GM23248 (cell line): ENCODE results near the gene CIAO1. TPM values are rescaled to one million over a fixed set of nuclear protein-coding genes. Genes with fewer than 3 reads are reported as not detected.

Experiments used
- DNase-seq: peaks from one replicate; pipeline ENCODE4 v3.0.0-alpha.2; 2015
- H2AFZ ChIP-seq: fragments of 200-600 bp; sonication (generic); 2 replicates; pipeline ENCODE4 v1.6.1; 2016; ENCODE audit warnings: antibody characterized with exemption
- H3F3A ChIP-seq: fragments of 200-600 bp; sonication (generic); 2 replicates; pipeline ENCODE4 v1.6.1; 2016; ENCODE audit warnings: mild to moderate bottlenecking, antibody characterized with exemption, mixed run types; ENCODE audit not compliant: insufficient read depth
- H3K27ac ChIP-seq: fragments of 200-600 bp; sonication (generic); 2 replicates; pipeline ENCODE4 v1.5.1; 2016; ENCODE audit warnings: mild to moderate bottlenecking
- H3K27me3 ChIP-seq: fragments of 200-600 bp; sonication (generic); replicated peaks from 2 replicates; pipeline ENCODE4 v1.6.1; 2016; ENCODE audit warnings: mild to moderate bottlenecking; ENCODE audit not compliant: insufficient read depth
- H3K36me3 ChIP-seq: fragments of 200-600 bp; sonication (generic); 2 replicates; pipeline ENCODE4 v1.6.1; 2016; ENCODE audit warnings: low read depth, mild to moderate bottlenecking
- H3K4me1 ChIP-seq: fragments of 200-600 bp; sonication (generic); 2 replicates; pipeline ENCODE4 v1.6.1; 2016; ENCODE audit warnings: mild to moderate bottlenecking; ENCODE audit not compliant: insufficient read depth
- H3K4me2 ChIP-seq: fragments of 200-600 bp; sonication (generic); one replicate; pipeline ENCODE4 v1.6.1; 2016; ENCODE audit warnings: mild to moderate bottlenecking; ENCODE audit not compliant: unreplicated experiment
- H3K4me3 ChIP-seq: fragments of 200-600 bp; sonication (generic); 2 replicates; pipeline ENCODE4 v1.5.1; 2016; ENCODE audit warnings: mild to moderate bottlenecking
- H3K79me2 ChIP-seq: fragments of 200-600 bp; sonication (generic); 2 replicates; pipeline ENCODE4 v1.6.1; 2016; ENCODE audit warnings: mild to moderate bottlenecking; ENCODE audit not compliant: insufficient read depth
- H3K9ac ChIP-seq: fragments of 200-600 bp; sonication (generic); 2 replicates; pipeline ENCODE4 v1.6.1; 2016; ENCODE audit warnings: mild to moderate bottlenecking
- H3K9me2 ChIP-seq: fragments of 200-600 bp; sonication (generic); 2 replicates; pipeline ENCODE4 v1.6.1; 2016; ENCODE audit warnings: mixed run types, mild to moderate bottlenecking, moderate library complexity; ENCODE audit not compliant: insufficient read depth
- H3K9me3 ChIP-seq: fragments of 200-600 bp; sonication (generic); one replicate; pipeline ENCODE4 v1.6.1; 2017; ENCODE audit warnings: low read depth
- H4K20me1 ChIP-seq: fragments of 200-600 bp; sonication (generic); 2 replicates; pipeline ENCODE4 v1.6.0; 2016; ENCODE audit not compliant: insufficient read depth
- EZH2 ChIP-seq: fragments of 200-600 bp; sonication (generic); IDR thresholded peaks from 2 replicates; pipeline ENCODE4 v1.6.1; 2018; ENCODE audit warnings: antibody characterized with exemption, mild to moderate bottlenecking; ENCODE audit not compliant: insufficient read depth, poor library complexity, severe bottlenecking
- EZH2phosphoT487 ChIP-seq: fragments of 200-600 bp; sonication (generic); IDR thresholded peaks from 2 replicates; pipeline ENCODE4 v1.6.1; 2018; ENCODE audit warnings: antibody characterized with exemption, moderate library complexity, mild to moderate bottlenecking, low read depth; ENCODE audit not compliant: insufficient read depth
- WGBS, 2 experiments: methylation state at CpG; one replicate each; pipeline ENCODE4 v1.1.6; 2015 to 2017; ENCODE audit warnings: low lambda C conversion rate in 2 of 2, low coverage in 1 of 2; ENCODE audit errors: missing lambda C conversion rate in 2 of 2; 5-methylcytosine and 5-hydroxymethylcytosine counted together
- in situ Hi-C: fragments of 300-500 bp; cut with MboI; formaldehyde crosslinking; loops from 2 replicates; pipeline ENCODE4 v1.15.0; 2020
- polyA plus RNA-seq: library from polyadenylated mRNA; unstranded; fragments of >200 nt; fragmentation: Nextera tagmentation; extraction: Ambion mirVana; gene quantifications from 2 replicates; pipeline ENCODE4 v1.2.1, GENCODE V29; 2016
- total RNA-seq: library from RNA; depleted of rRNA; stranded (reverse); fragments of >200 nt; shearing (Covaris generic); gene quantifications from 2 replicates; pipeline ENCODE4 v1.2.3, GENCODE V29; 2014

CIAO1 gene
- total and polyA plus RNA-seq, 2 experiments from 2014 or later = 69.3 to 126 TPM

DNA sequence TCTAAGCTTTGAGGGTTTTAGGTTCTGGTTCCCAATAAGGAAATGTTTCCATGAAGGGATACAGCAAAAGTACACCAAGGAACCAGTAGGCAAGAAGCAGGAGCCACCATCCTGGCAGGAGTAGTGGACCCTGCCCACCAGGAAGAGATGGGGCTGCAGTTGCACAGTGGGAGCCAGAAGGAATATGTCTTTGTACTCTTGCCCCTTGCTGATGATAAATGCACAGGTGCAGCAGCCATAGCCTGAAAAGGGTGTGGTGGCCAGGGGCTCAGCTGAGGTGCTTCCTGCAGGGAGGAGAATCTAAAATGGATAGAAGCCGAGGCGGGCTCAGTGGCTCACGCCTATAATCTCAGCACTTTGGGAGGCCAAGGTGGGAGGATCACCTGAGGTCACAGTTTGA lies 27.8 kb upstream of the CIAO1 start:
- Histone ChIP-seq H3K36me3 (no peaks in the 10 kb centered on the region), H3K4me1 (peaks cover 16% of the 10 kb centered on the region), H3K27me3 (no peaks in the 10 kb centered on the region), H4K20me1 (no peaks in the 10 kb centered on the region), H3F3A (peaks cover 19% of the 10 kb centered on the region), H3K4me3 (no peak overlapping the region), H3K4me2 (no peak overlapping the region), H2AFZ (no peak overlapping the region), H3K79me2 (no peaks in the 10 kb centered on the region), H3K9ac (no peak overlapping the region), H3K27ac (no peak overlapping the region), H3K9me2 (no peaks in the 10 kb centered on the region), H3K9me3 (no peaks in the 10 kb centered on the region)
- no peak for DNase-seq
- TF ChIP-seq EZH2 (no peak), EZH2phosphoT487 (no peak)
- in situ Hi-C loops = no loop called here
- 92 to 98% methylated on average over 3 of the region's 3 CpGs for WGBS, 2 experiments

DNA sequence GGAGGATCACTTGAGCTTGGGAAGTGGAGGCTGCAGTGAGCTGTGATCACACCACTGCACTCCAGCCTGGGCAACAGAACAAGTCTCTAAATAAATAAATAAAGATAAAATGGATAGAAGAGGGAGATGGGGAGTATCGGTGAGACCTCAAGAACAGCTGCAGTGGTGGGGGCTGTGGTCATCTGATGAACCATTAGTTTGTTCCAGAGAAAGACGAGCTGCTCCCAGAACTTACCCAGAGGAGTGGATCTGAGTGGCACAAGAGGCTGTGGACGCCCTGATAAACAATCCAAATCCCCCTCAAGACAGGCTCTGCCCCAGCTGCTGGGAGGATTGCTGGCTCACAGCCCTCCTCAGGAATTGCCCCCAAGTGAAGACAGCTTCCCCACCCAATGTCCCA lies 26.9 kb upstream of the CIAO1 start:
- 85 to 86% methylated on average over 3 of the region's 3 CpGs for WGBS, 2 experiments
- no peak overlapping the region for H3K4me2 ChIP-seq
- H2AFZ ChIP-seq = no peak overlapping the region
- H3K9ac ChIP-seq = no peak overlapping the region
- no peak for DNase-seq
- H3F3A ChIP-seq = peaks cover 19% of the 10 kb centered on the region
- H3K79me2 ChIP-seq = no peaks in the 10 kb centered on the region
- no peak overlapping the region for H3K27ac ChIP-seq
- H3K9me3 ChIP-seq = no peaks in the 10 kb centered on the region
- H3K4me1 ChIP-seq = peaks cover 16% of the 10 kb centered on the region
- in situ Hi-C loops = no loop called here
- H3K36me3 ChIP-seq = no peaks in the 10 kb centered on the region
- H3K9me2 ChIP-seq = no peaks in the 10 kb centered on the region
- no peaks in the 10 kb centered on the region for H4K20me1 ChIP-seq
- H3K27me3 ChIP-seq = no peaks in the 10 kb centered on the region
- no peak overlapping the region for H3K4me3 ChIP-seq
- TF ChIP-seq EZH2phosphoT487 = no peak
- TF ChIP-seq EZH2 = no peak

- Histone ChIP-seq H3K4me2 (no peak overlapping the region), H4K20me1 (no peaks in the 10 kb centered on the region), H3K79me2 (no peaks in the 10 kb centered on the region), H3K9me3 (no peaks in the 10 kb centered on the region), H3K4me3 (no peak overlapping the region), H3K27ac (no peak overlapping the region), H3K27me3 (no peaks in the 10 kb centered on the region), H3K9me2 (no peaks in the 10 kb centered on the region), H3K4me1 (peaks cover 16% of the 10 kb centered on the region), H3F3A (peaks cover 19% of the 10 kb centered on the region), H3K9ac (no peak overlapping the region), H3K36me3 (no peaks in the 10 kb centered on the region), H2AFZ (no peak overlapping the region)
- DNase-seq = no peak
- TF ChIP-seq EZH2 = no peak
- no peak for TF ChIP-seq EZH2phosphoT487
- in situ Hi-C loops = no loop called here
- WGBS, 2 experiments = 92 to 95% methylated on average over 9 of the region's 9 CpGs
Observed at GRCh38 chr2:96239745-96240264, 26.2 kb upstream of the CIAO1 start.

GRCh38 chr2:96240341-96241038 lies 25.5 kb upstream of the CIAO1 start:
- Histone ChIP-seq H3K27ac (no peak overlapping the region), H3K9me2 (no peaks in the 10 kb centered on the region), H3K9me3 (no peaks in the 10 kb centered on the region), H3K4me3 (no peak overlapping the region), H3K4me1 (peaks cover 16% of the 10 kb centered on the region), H3F3A (peaks cover 20% of the 10 kb centered on the region), H3K27me3 (no peaks in the 10 kb centered on the region), H3K9ac (no peak overlapping the region), H3K4me2 (no peak overlapping the region), H3K79me2 (no peaks in the 10 kb centered on the region), H3K36me3 (no peaks in the 10 kb centered on the region), H2AFZ (no peak overlapping the region), H4K20me1 (no peaks in the 10 kb centered on the region)
- no peak for DNase-seq
- in situ Hi-C loops = no loop called here
- no peak for TF ChIP-seq EZH2phosphoT487
- no peak for TF ChIP-seq EZH2
- 88 to 90% methylated on average over 9 of the region's 9 CpGs for WGBS, 2 experiments

DNA sequence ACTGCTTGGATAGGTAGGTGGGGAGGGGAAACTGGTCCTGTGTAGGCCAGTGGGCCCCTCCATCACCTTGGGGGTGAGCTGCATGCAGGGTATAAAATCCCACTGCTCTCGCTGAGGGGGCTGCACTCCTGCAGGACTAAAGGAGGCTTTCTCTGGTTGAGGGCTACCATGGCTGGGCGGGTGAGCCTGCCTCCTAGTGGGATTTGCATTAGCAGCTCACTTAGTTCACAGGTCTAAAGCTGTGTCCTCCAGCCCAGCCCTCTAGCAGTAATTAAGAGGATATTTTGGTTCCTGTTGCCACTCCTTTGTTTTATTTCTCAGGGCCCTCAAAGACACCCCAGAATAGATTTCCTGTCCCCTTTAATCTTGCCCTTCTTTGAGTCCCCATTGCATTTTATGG lies 24.8 kb upstream of the CIAO1 start:
- Histone ChIP-seq H3K4me2 (no peak overlapping the region), H3K27ac (peak overlapping the region; percentile 81), H3K9ac (no peak overlapping the region), H3K4me3 (no peak overlapping the region), H3F3A (peaks cover 25% of the 10 kb centered on the region), H3K9me3 (no peaks in the 10 kb centered on the region), H3K4me1 (peaks cover 16% of the 10 kb centered on the region), H3K79me2 (no peaks in the 10 kb centered on the region), H4K20me1 (no peaks in the 10 kb centered on the region), H2AFZ (no peak overlapping the region), H3K27me3 (no peaks in the 10 kb centered on the region), H3K9me2 (no peaks in the 10 kb centered on the region), H3K36me3 (no peaks in the 10 kb centered on the region)
- no peak for DNase-seq
- TF ChIP-seq EZH2phosphoT487 = no peak
- TF ChIP-seq EZH2 = no peak
- 94 to 97% methylated on average over 2 of the region's 2 CpGs for WGBS, 2 experiments
- in situ Hi-C loops = no loop called here
